ENCODE measurements around the gene TM9SF2.

TM9SF2 gene

DNA sequence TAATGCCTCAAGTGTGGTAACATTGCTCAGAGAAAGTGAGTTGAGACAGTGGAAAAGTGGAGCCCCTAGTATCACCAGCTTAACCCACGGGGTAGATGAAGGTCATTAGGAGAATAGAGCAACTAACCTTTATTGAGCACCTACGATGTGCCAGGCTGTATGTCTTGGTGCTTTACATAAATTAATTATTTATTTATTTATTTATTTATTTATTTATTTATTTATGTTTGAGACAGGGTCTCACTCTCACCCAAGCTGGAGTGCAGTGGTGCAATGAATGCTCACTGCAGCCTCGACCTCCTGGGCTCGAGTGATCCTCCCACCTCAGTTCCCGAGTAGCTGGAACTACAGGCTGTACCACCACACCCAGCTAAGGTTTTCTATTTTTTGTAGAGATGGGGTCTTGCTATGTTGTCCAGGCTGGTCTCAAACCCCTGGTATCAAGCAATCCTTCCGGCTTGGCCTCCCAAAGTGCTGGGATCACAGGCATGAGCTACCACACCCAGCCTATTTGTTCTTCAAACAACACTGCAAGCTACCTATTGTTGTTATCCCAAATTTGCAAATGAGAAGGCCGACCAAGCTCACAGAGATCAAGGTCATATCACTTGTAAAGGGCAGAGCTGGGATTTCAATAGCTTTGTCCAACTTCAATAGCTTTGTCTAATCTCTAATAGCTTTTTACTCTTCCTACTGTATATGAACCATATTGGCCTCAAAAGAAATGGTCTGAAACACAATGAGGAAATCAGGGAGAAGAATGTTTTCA lies 79.4 kb downstream of the TM9SF2 start:
- no peak for DNase-seq

GRCh38 chr13:99582511-99582910 lies 81.2 kb downstream of the TM9SF2 start:
- DNase-seq = peak; percentile 26

- DNase-seq = no peak
These were observed 84.3 kb downstream of the TM9SF2 start for GRCh38 chr13:99585609-99586008.

GRCh38 chr13:99587021-99587420 lies 85.7 kb downstream of the TM9SF2 start:
- DNase-seq = no peak

DNA sequence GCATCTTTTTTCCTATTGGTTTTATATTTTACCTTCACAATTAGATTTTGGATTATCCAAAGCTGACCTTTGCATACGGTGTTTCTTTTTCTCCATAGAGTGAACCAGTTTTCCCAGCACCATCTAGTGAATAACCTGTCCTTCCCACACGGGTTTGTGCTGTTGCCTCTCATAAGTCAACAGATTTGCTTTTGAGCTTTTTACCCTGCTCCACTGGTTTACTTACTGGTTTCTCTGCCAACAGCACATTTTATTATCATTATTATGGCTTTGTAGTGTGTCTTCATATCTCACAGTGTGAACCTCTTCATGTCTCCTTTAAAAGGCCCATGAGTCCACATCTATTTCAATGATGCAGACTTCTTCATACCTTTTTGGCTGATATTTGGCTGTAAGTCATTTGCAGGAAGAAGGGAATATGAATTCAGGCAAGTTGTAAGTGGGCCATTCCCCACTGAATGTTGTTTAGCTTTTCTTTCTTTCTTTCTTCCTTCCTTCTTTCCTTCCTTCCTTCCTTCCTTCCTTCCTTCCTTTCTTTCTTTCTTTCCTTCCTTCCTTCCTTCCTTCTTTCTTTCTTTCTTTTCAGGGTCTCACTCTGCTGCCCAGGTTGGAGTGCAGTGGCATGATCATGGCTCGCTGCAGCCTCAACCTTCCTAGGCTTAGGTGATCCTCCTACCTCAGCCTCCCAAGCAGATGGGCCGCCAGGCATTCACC lies 86.8 kb downstream of the TM9SF2 start:
- DNase-seq = no peak

GRCh38 chr13:99589575-99589974 lies 88.3 kb downstream of the TM9SF2 start:
- DNase-seq = no peak

DNA sequence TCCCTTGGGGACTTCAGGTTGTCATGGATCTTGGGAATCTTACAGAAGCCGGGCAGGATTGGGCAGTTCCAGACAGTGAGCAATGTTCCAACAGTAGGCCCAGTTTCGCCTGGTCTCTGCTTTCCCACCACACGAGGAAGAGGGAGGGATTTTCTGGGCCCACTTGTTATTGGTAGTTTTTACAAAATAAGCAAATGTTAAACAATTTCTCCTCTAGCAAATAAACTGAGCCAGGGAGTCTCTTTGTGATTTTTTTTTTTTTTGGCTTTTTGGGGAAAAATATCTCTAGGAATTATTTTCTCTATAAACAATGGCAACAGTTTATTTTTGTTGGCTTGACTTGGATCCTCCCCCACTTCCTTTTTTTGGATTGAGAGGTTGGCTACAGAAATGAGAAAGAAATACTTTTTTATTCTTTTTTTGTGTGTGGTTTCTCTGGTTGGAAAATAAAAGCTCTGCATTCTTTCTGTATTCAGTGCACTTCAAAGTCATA lies 89.3 kb downstream of the TM9SF2 start:
- DNase-seq = no peak

GRCh38 chr13:99596180-99596579 lies 94.9 kb downstream of the TM9SF2 start:
- no peak for DNase-seq

DNA sequence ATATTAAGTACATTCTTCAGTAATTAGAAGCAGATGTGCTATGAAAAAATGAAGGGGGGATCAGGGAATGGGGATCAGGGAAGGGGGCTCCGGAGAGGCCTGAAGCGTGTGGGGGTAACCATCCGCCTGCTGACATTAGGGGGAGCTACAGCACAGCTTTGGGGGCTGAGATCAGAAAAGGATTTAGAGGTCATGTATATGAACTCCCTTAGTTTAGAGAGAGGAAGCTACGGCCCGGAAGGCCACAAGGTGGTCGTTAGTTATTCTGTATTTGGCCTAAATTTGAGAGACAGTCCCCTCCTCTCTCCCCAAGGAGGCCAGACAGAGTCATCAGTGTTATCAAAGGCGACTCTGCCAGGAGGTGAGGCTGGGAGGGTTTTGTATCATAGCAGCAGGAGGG lies 99.0 kb downstream of the TM9SF2 start:
- DNase-seq = no peak

DNA sequence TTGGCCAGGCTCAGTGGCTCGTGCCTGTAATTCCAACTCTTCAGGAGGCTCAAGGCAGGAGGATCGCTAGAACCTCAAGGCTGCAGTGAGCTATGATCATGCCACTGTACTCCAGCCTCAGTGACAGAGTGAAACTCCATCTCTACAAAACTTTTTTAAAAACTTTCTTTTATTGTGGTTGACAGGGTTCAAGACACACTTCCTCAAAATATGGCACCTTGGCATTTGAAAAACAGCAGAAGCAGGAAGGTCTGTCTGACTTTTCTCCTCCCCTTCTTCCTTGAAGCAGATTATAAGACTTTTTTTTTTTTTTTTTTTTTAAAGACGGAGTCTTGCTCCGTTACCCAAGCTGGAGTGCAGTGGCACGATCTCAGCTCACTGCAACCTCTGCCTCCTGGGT lies 100.3 kb downstream of the TM9SF2 start:
- peak; percentile 20 for DNase-seq

DNA sequence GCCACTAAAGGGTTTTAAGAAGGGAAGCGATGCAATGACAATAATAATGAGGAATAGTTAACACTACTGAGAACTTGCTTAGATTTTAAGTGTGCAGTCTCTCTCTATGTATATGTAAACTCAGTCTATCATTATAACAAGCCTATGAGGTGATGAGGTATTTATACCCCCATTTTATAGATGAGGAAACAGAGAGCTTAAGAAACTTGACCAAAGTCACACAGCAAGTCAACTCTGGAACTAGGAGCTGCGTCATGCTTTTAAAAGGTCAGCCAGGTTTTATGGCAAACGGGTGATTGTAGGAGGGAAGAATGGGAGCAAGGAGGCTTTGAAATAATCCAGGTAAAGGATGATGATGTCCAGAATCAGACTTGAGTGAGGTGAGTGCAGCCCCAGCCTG lies 103.4 kb downstream of the TM9SF2 start:
- no peak for DNase-seq

GRCh38 chr13:99605420-99606323 lies 104.4 kb downstream of the TM9SF2 start:
- peak; percentile 78 for DNase-seq

DNA sequence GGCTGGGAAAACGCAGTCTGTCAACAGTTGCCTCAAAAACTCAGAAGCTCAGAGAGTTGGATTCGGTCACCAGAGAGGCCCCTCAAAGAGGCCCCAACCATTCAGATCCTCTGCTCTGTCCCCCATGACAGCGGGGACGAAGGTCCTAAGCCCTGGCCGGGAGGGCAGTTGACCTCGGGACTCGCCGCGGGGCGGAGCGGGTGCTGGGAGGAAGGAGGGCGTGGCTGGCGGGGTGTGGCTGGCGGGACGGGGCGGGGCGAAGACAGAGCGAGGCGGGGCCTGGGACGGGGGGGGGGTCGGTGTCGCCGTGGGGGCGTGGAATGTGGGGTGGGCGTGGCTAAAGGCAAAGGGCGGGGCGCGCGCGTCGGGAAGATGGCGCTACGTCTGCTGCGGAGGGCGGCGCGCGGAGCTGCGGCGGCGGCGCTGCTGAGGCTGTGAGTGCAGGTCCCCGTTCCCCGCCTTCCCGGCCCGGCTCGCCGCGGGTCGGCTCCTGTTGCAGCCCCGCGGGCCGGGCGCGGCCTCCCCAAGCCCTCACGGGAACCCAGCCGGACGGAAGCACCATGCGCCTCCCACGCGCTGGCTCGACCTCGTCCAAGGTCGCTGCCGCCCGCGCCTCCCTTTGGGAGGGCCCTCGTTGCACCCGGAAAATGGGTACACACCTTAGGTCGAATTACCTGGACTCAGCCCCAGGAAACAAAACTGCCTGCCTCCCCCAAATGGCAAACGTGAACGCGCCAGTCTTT lies 105.2 kb downstream of the TM9SF2 start, which contains the start of gene CLYBL:
TSS of gene CLYBL (plus strand) at position 367 of the 743 bp plus-strand sequence.
- DNase-seq = peak; percentile 90

- no peak for DNase-seq
These were observed 107.1 kb downstream of the TM9SF2 start for GRCh38 chr13:99608345-99608744.

DNA sequence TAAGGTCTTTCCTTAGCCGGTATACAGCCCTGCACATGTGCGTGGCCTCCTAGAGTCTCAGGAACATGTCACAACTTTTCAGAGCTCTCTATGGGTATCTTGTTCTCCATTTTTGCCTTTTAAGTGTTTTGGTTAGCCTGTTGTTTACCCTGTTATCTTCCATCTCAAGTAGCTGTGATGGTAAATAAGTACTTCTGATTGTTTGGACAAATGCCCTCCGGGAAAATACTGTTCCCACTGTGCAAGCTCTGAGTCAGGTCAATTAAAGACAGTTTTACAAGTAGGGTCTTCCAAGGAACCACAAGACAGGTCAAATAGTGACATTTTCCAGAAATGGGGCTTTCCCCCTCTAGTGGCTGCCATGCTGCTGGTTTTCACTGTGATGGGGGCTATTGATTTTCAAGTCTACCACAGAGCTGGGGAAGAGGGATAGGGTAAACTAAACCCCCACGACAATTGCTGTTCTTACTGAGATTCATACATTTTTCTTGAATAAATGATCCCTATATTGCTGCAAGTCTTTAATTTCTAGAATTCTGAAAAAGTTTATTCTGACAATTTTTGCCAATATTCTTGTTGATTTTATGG lies 109.5 kb downstream of the TM9SF2 start:
- DNase-seq = peak; percentile 17
